Naive thymus-derived CD4-positive, alpha-beta T cell (primary cell): ENCODE data around the gene ELL. TPM values are rescaled to one million over a fixed set of nuclear protein-coding genes. Genes with fewer than 3 reads are reported as not detected.

ENCODE experiments used
- ATAC-seq: fragments of 150-1000 bp; cut with Tn5 transposase; 2 replicates; pipeline ENCODE4 v1.10.0; 2021; ENCODE audit warnings: mild to moderate bottlenecking, moderate library complexity
- CTCF ChIA-PET: fragments of 350-600 bp; sonication (Branson Sonifier 250); formaldehyde crosslinking; loops from one replicate; lab custom pipeline; 2021; ENCODE audit warnings: antibody characterized with exemption; lab: Charles Lee
- POLR2A ChIA-PET: fragments of 350-600 bp; sonication (Branson Sonifier 250); formaldehyde crosslinking; loops from one replicate; lab custom pipeline; 2021; ENCODE audit warnings: antibody characterized with exemption, inconsistent platforms; lab: Charles Lee
- DNase-seq, 9 donors: peaks; one replicate each; pipeline versions ENCODE4 v3.0.0 to v3.0.0-alpha.2; 2020 to 2022; ENCODE audit warnings: mixed read lengths in 1 of 9
- H3K27ac ChIP-seq: one replicate; pipeline ENCODE4 v1.7.0; 2013; ENCODE audit warnings: mild to moderate bottlenecking, low read depth, low read length, moderate library complexity
- H3K27me3 ChIP-seq, 2 donors: one replicate each; pipeline ENCODE4 v1.7.0; 2013; ENCODE audit warnings: low read length in 2 of 2, mild to moderate bottlenecking in 2 of 2, moderate library complexity in 2 of 2; ENCODE audit not compliant: control insufficient read depth in 2 of 2, insufficient read depth in 2 of 2
- H3K36me3 ChIP-seq, 3 experiments: 1 replicate in 2 of 3; 2 replicates in 1 of 3; pipeline ENCODE4 v1.7.0; 2013; ENCODE audit warnings: low read length in 3 of 3, mild to moderate bottlenecking in 3 of 3, moderate library complexity in 1 of 3; ENCODE audit not compliant: insufficient read depth in 3 of 3, control insufficient read depth in 2 of 3
- H3K4me1 ChIP-seq, 2 donors: one replicate each; pipeline ENCODE4 v1.7.0; 2013; ENCODE audit warnings: low read length in 2 of 2, mild to moderate bottlenecking in 2 of 2, moderate library complexity in 1 of 2; ENCODE audit not compliant: control insufficient read depth in 2 of 2, insufficient read depth in 2 of 2
- H3K4me3 ChIP-seq: 2 replicates; pipeline ENCODE4 v1.7.0; 2013; ENCODE audit warnings: mild to moderate bottlenecking, low read length
- H3K9me3 ChIP-seq, 3 experiments: 1 replicate in 2 of 3; 2 replicates in 1 of 3; pipeline ENCODE4 v1.7.0; 2013; ENCODE audit warnings: low read length in 3 of 3; ENCODE audit not compliant: control insufficient read depth in 2 of 3
- H3K27ac Mint-ChIP-seq, 9 donors: one replicate each; pipeline ENCODE4 v1.8.0; 2020 to 2022; ENCODE audit warnings: mixed read lengths in 9 of 9, mild to moderate bottlenecking in 8 of 9, moderate library complexity in 5 of 9, inconsistent platforms in 2 of 9
- H3K27me3 Mint-ChIP-seq, 5 donors: one replicate each; pipeline ENCODE4 v1.8.0; 2021 to 2022; ENCODE audit warnings: mixed read lengths in 5 of 5, mild to moderate bottlenecking in 1 of 5
- H3K36me3 Mint-ChIP-seq, 5 donors: one replicate each; pipeline ENCODE4 v1.8.0; 2020 to 2022; ENCODE audit warnings: mixed read lengths in 5 of 5, mild to moderate bottlenecking in 3 of 5, inconsistent platforms in 1 of 5
- H3K4me1 Mint-ChIP-seq, 7 donors: one replicate each; pipeline ENCODE4 v1.8.0; 2020 to 2022; ENCODE audit warnings: mixed read lengths in 7 of 7, mild to moderate bottlenecking in 3 of 7, inconsistent platforms in 1 of 7
- H3K4me3 Mint-ChIP-seq, 10 donors: one replicate each; pipeline ENCODE4 v1.8.0; 2020 to 2022; ENCODE audit warnings: mild to moderate bottlenecking in 10 of 10, mixed read lengths in 10 of 10, moderate library complexity in 6 of 10, inconsistent platforms in 2 of 10
- H3K9me3 Mint-ChIP-seq, 11 donors: one replicate each; pipeline ENCODE4 v1.8.0; 2020 to 2022; ENCODE audit warnings: mixed read lengths in 11 of 11, mild to moderate bottlenecking in 4 of 11, inconsistent platforms in 1 of 11, moderate library complexity in 1 of 11
- intact Hi-C, 2 donors: fragments of 100-400 bp; cut with micrococcal nuclease; formaldehyde crosslinking; loops; one replicate each; pipeline ENCODE4 v1.15.1; 2023
- polyA plus RNA-seq, 2 donors: library from polyadenylated mRNA; unstranded; fragments of 300-500 nt; fragmentation: Illumina TruSeq; gene quantifications; one replicate each; pipeline ENCODE4 v1.2.3, GENCODE V29; 2021
- total RNA-seq, 6 experiments: library from RNA in 5 of 6; stranded (reverse) in 5 of 6; gene quantifications; 1 replicate in 5 of 6; 2 replicates in 1 of 6; pipeline ENCODE4 v1.2.3 and lab custom pipeline; 2021 to 2026

ELL gene
- total and polyA plus RNA-seq, 7 experiments from 2014 or later, result 8.9 to 70.4 (median 22.1) TPM

DNA sequence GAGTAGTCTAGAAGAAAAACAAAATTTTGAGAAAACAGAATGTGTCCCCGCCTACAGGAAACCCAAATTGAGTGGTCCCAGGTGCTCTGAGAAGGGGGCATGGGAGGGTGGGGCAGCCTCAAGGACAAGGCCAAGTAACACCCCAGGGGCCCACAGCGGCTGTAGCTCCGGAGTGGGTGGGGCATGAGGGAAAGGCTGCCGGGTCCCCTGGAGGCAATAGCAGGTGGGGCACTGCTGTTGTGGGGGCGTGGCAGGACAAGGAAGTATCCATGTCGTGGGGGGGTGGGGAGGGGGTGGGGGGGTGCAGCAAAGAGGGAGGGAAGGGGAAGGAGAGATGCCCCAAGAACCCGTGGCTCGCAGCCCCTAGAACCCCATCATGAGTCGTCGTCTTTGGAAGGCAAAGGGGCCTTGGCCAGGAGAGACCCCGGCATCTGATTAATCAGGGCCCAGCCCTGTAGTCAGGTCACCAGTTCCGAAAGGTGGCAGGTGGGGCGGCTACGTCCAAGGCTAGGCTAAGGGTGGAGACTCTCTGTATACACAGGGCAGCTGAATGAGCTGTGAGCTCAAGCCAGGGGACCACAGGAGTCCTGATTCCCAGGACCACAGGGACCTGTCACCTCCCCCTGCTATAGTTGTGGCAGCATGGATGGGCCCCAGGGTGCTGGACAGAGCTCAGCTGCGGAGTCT lies 76.5 kb downstream of the ELL start:
- H3K4me3 ChIP-seq, result no peak overlapping the region
- intact Hi-C loops, result no loop called here
- Mint-ChIP-seq H3K4me3 (no peak overlapping the region), H3K36me3 (peaks cover 0 to 17% (median 4%) of the 10 kb centered on the region in 5 donors), H3K27me3 (peaks cover 0 to 2% (median 0%) of the 10 kb centered on the region in 5 donors), H3K27ac (no peak overlapping the region), H3K4me1 (peaks cover 12 to 28% (median 20%) of the 10 kb centered on the region in 7 donors), H3K9me3 (peaks cover 0 to 5% (median 0%) of the 10 kb centered on the region in 11 donors)
- DNase-seq (no peak), ATAC-seq (no peak)
- no peaks in the 10 kb centered on the region for H3K27me3 ChIP-seq
- H3K4me1 ChIP-seq, result peaks cover 7 to 13% of the 10 kb centered on the region in 2 donors
- no peaks in the 10 kb centered on the region for H3K9me3 ChIP-seq
- ChIA-PET CTCF (interaction anchor here (0.9 kb wide), 1 partner anchor 75 kb away, joined by 3 read pairs; no protein-coding TSS in a partner anchor), POLR2A (no interaction called here)
- H3K36me3 ChIP-seq, result peaks cover 6 to 66% (median 8%) of the 10 kb centered on the region in 3 experiments
- no peak overlapping the region for H3K27ac ChIP-seq

DNA sequence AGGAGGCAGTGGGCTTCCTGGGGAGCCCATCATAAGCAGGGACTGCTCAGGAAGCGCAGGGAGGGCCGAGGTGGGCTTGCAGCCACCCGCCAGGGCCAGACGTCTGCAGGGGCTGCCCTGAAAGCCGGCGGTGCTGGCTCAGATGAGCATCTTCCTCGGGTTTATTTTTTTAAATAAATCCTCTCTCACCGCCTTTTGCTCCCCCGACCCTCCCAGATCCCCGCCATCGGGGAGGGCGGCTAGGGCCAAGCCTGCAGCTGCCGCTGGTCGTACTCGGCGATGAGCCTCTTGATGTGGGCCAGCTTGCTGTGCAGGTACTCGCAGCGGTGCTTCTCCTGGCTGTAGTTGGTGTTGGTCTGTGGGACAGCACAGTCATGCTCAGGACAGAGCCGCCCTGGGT lies 77.4 kb downstream of the ELL start:
- ChIA-PET CTCF (no interaction called here), POLR2A (no interaction called here)
- peaks cover 0 to 5% (median 0%) of the 10 kb centered on the region in 11 donors for H3K9me3 Mint-ChIP-seq

DNA sequence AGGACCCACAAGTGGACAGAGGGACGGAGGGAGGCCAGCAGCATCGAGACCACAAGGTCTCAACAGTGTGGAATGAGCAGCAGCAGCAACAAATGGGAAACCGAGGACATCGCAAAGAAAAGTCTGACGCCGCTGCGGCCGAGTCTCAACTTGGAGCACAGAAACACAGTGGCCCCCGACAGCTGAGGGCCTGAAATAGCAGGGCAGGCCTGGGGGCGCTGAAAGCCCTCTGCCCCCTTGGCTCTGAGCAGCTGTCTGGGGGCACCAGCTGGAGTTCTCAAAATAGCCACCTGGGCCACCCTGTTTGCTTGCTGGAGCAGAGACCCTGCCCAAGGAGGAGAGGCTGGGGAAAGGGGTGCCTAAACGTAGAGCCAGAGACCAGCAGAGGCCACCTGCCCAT lies 78.0 kb downstream of the ELL start:
- DNase-seq (no peak), ATAC-seq (no peak)
- POLR2A ChIA-PET, result interaction anchor here (1.0 to 1.5 kb wide), 2 partner anchors 10 to 163 kb away, joined by 3 to 5 read pairs; partner anchors contain the start of gene JUND
- intact Hi-C loops, result no loop called here
- H3K4me3 ChIP-seq, result no peak overlapping the region
- no peaks in the 10 kb centered on the region for H3K27me3 ChIP-seq
- H3K9me3 ChIP-seq, result no peaks in the 10 kb centered on the region
- no peak overlapping the region for H3K27ac ChIP-seq
- H3K9me3 Mint-ChIP-seq, result peaks cover 0 to 5% (median 0%) of the 10 kb centered on the region in 11 donors
- H3K27ac Mint-ChIP-seq, result no peak overlapping the region
- peaks cover 16 to 34% (median 24%) of the 10 kb centered on the region in 7 donors for H3K4me1 Mint-ChIP-seq
- CTCF ChIA-PET, result interaction anchor here (1.0 kb wide), 1 partner anchor 18 kb away, joined by 4 read pairs; no protein-coding TSS in a partner anchor
- H3K4me3 Mint-ChIP-seq, result no peak overlapping the region
- peaks cover 6 to 50% (median 8%) of the 10 kb centered on the region in 3 experiments for H3K36me3 ChIP-seq
- H3K4me1 ChIP-seq, result peaks cover 7 to 13% of the 10 kb centered on the region in 2 donors
- peaks cover 0 to 17% (median 4%) of the 10 kb centered on the region in 5 donors for H3K36me3 Mint-ChIP-seq
- peaks cover 0 to 2% (median 0%) of the 10 kb centered on the region in 5 donors for H3K27me3 Mint-ChIP-seq

More for the DNA sequence above, 77.4 kb downstream of the ELL start:
- H3K9me3 ChIP-seq, result no peaks in the 10 kb centered on the region
- intact Hi-C loops, result no loop called here
- Mint-ChIP-seq H3K36me3 (peaks cover 0 to 17% (median 4%) of the 10 kb centered on the region in 5 donors), H3K27me3 (peaks cover 0 to 2% (median 0%) of the 10 kb centered on the region in 5 donors), H3K4me1 (peaks cover 16 to 32% (median 24%) of the 10 kb centered on the region in 7 donors), H3K27ac (no peak overlapping the region), H3K4me3 (no peak overlapping the region)
- no peak overlapping the region for H3K27ac ChIP-seq
- H3K4me1 ChIP-seq, result peaks cover 7 to 13% of the 10 kb centered on the region in 2 donors
- no peak for ATAC-seq
- no peak for DNase-seq
- H3K4me3 ChIP-seq, result no peak overlapping the region
- H3K27me3 ChIP-seq, result no peaks in the 10 kb centered on the region
- peaks cover 6 to 57% (median 8%) of the 10 kb centered on the region in 3 experiments for H3K36me3 ChIP-seq

DNA sequence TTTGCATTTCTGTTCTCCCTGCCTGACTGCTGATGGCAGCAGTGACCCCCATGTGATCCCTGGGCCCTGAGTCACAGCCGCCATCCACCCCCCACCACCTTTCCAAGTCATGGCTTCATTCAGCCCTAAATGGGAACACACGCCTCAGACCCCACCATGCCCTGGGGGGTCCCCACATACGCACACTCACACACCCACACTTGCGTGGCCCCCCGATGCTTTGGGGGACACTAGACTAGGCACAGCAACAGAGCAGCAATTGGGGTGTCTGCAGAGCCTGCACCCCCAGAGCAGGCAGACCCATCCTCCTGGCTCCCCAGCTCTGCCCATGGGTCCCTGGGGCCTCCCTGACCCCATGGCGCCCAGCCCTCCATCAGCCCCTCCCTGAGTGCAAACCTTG lies 78.5 kb downstream of the ELL start:
- intact Hi-C loops, result no loop called here
- Histone ChIP-seq H3K27me3 (no peaks in the 10 kb centered on the region), H3K4me1 (peaks cover 7 to 13% of the 10 kb centered on the region in 2 donors), H3K9me3 (no peaks in the 10 kb centered on the region), H3K27ac (no peak overlapping the region), H3K36me3 (peaks cover 5 to 46% (median 8%) of the 10 kb centered on the region in 3 experiments), H3K4me3 (no peak overlapping the region)
- peaks cover 0 to 2% (median 0%) of the 10 kb centered on the region in 5 donors for H3K27me3 Mint-ChIP-seq
- H3K4me3 Mint-ChIP-seq, result no peak overlapping the region
- H3K4me1 Mint-ChIP-seq, result peaks cover 14 to 34% (median 24%) of the 10 kb centered on the region in 7 donors
- ATAC-seq, result no peak
- H3K9me3 Mint-ChIP-seq, result peaks cover 0 to 5% (median 0%) of the 10 kb centered on the region in 11 donors
- peaks cover 0 to 16% (median 4%) of the 10 kb centered on the region in 5 donors for H3K36me3 Mint-ChIP-seq
- no peak for DNase-seq
- peak overlapping the region in 5 of 9 donors; percentile 14 to 77 (median 45) for H3K27ac Mint-ChIP-seq
- POLR2A ChIA-PET, result interaction anchor here (1.0 to 1.5 kb wide), 2 partner anchors 10 to 162 kb away, joined by 3 to 5 read pairs; partner anchors contain the start of gene JUND
- CTCF ChIA-PET, result interaction anchor here (1.0 kb wide), 1 partner anchor 18 kb away, joined by 4 read pairs; no protein-coding TSS in a partner anchor

DNA sequence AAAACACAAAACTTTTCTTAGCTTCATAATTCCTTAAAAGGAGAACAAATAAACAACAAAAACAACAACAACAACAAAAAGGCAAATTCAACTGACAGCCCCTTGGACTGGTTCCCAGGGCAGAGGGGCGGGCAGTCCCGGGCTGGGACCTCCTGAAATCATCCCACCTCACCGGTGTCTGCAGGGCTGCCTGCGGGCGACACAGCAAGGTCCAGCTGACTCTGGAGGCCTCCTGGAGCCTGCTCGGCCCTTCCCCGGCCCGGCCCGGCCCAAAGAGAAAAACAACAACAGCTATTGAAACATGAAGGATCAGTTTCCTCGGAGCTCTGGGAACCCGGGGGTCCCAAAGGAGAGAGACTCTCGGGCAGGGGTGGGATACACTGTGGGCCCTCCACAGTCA lies 78.9 kb downstream of the ELL start:
- ChIA-PET CTCF (interaction anchor here (1.0 kb wide), 1 partner anchor 19 kb away, joined by 4 read pairs; no protein-coding TSS in a partner anchor), POLR2A (interaction anchor here (0.7 to 1.5 kb wide), 3 partner anchors 9 to 544 kb away, joined by 3 to 5 read pairs (median 3); partner anchors contain the start of gene JUND)
- Histone ChIP-seq H3K4me1 (peaks cover 7 to 13% of the 10 kb centered on the region in 2 donors), H3K36me3 (peaks cover under 1 to 43% (median 8%) of the 10 kb centered on the region in 3 experiments), H3K4me3 (no peak overlapping the region), H3K27me3 (no peaks in the 10 kb centered on the region), H3K9me3 (no peaks in the 10 kb centered on the region), H3K27ac (no peak overlapping the region)
- H3K9me3 Mint-ChIP-seq, result peaks cover 0 to 5% (median 0%) of the 10 kb centered on the region in 11 donors
- peaks cover 0 to 15% (median 3%) of the 10 kb centered on the region in 5 donors for H3K36me3 Mint-ChIP-seq
- intact Hi-C loops, result no loop called here
- ATAC-seq, result no peak
- no peak for DNase-seq
- H3K4me3 Mint-ChIP-seq, result peak overlapping the region in 1 of 10 donors; percentile 67
- H3K27ac Mint-ChIP-seq, result peak overlapping the region in 6 of 9 donors; percentile 6 to 88 (median 78)
- peaks cover 0 to 2% (median 0%) of the 10 kb centered on the region in 5 donors for H3K27me3 Mint-ChIP-seq
- peaks cover 11 to 34% (median 24%) of the 10 kb centered on the region in 7 donors for H3K4me1 Mint-ChIP-seq
